ENCODE data around the gene DNAJC1. TPM values are rescaled to one million over a fixed set of nuclear protein-coding genes. Genes with fewer than 3 reads are reported as not detected.

DNAJC1 gene
- total RNA-seq, 1 donor from 2014 or later, result 18.2 TPM

GRCh38 chr10:21759232-21759631, 244.3 kb downstream of the DNAJC1 start:
- Mint-ChIP-seq H3K27ac (no peak overlapping the region), H3K36me3 (peaks cover 11% of the 10 kb centered on the region), H3K4me1 (ENCODE audit: unreplicated experiment) (peaks cover 15% of the 10 kb centered on the region), H3K9me3 (no peaks in the 10 kb centered on the region), H3K27me3 (no peaks in the 10 kb centered on the region), H3K4me3 (no peak overlapping the region)
- TF ChIP-seq CTCF (conservative IDR thresholded peaks at IDR 0.05), result no peak
- no peak for DNase-seq (ENCODE audit: extremely low spot score, unreplicated experiment)

DNA sequence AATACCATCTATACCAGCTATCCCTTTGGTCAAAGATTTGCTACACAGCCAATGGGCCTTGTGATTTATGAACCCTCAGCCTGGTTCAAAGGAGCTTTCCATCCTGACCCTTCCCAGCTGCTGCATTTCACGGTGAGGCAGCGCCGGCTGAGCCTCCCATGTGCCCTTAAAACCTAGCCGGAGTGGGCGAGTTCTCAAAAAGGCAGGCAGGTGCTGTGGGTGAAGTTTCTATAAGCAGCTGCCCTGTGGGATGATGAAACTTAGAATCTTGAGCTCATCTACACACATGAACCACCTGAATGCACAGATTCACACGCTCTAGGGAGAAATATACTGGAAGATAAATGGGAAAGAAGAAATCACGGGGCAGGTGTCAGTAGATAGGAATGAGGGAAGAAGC, 244.8 kb downstream of the DNAJC1 start:
- Mint-ChIP-seq H3K4me1 (ENCODE audit: unreplicated experiment) (peaks cover 16% of the 10 kb centered on the region), H3K9me3 (no peaks in the 10 kb centered on the region), H3K27me3 (no peaks in the 10 kb centered on the region), H3K36me3 (peaks cover 11% of the 10 kb centered on the region), H3K4me3 (no peak overlapping the region), H3K27ac (no peak overlapping the region)
- no peak for DNase-seq (ENCODE audit: extremely low spot score, unreplicated experiment)
- no peak for TF ChIP-seq CTCF (conservative IDR thresholded peaks at IDR 0.05)

- peaks cover 11% of the 10 kb centered on the region for H3K36me3 Mint-ChIP-seq
- TF ChIP-seq CTCF (conservative IDR thresholded peaks at IDR 0.05), result no peak
- no peak overlapping the region for H3K4me3 Mint-ChIP-seq
- no peaks in the 10 kb centered on the region for H3K27me3 Mint-ChIP-seq
- H3K27ac Mint-ChIP-seq, result no peak overlapping the region
- no peaks in the 10 kb centered on the region for H3K9me3 Mint-ChIP-seq
- H3K4me1 Mint-ChIP-seq (ENCODE audit: unreplicated experiment), result peaks cover 19% of the 10 kb centered on the region
- DNase-seq (ENCODE audit: extremely low spot score, unreplicated experiment), result no peak
Observed at GRCh38 chr10:21758239-21758638, 245.3 kb downstream of the DNAJC1 start.

GRCh38 chr10:21757185-21757901, 246.2 kb downstream of the DNAJC1 start:
- H3K27ac Mint-ChIP-seq, result no peak overlapping the region
- no peak for TF ChIP-seq CTCF (conservative IDR thresholded peaks at IDR 0.05)
- H3K4me3 Mint-ChIP-seq, result peak overlapping the region; percentile 36
- no peak for DNase-seq (ENCODE audit: extremely low spot score, unreplicated experiment)
- peaks cover 19% of the 10 kb centered on the region for H3K4me1 Mint-ChIP-seq (ENCODE audit: unreplicated experiment)
- H3K9me3 Mint-ChIP-seq, result no peaks in the 10 kb centered on the region
- no peaks in the 10 kb centered on the region for H3K27me3 Mint-ChIP-seq
- peaks cover 11% of the 10 kb centered on the region for H3K36me3 Mint-ChIP-seq

DNA sequence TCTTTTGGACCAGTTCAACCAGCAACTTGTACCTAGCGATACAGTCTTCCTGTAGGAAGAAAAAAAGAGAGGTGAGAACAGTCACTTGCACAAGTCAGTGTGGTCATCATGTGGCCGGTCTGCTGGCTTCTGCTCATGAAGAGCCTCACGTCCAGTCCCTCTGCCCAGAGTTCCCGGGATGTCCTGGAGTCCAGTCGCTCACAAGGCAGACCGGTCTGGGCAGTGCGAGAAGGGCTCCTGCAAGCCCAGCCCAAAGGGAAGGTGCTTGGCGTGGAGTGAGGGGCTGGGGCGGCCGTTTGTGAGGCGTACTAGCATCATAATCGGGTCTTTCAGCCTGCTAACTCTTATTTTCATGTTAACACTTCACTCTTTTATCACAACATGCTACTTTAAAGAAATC, 246.8 kb downstream of the DNAJC1 start:
- TF ChIP-seq CTCF (conservative IDR thresholded peaks at IDR 0.05), result no peak
- Mint-ChIP-seq H3K27ac (no peak overlapping the region), H3K4me1 (ENCODE audit: unreplicated experiment) (peaks cover 19% of the 10 kb centered on the region), H3K4me3 (no peak overlapping the region), H3K27me3 (no peaks in the 10 kb centered on the region), H3K9me3 (no peaks in the 10 kb centered on the region), H3K36me3 (peaks cover 11% of the 10 kb centered on the region)
- no peak for DNase-seq (ENCODE audit: extremely low spot score, unreplicated experiment)
